Glomerular visceral epithelial cell (primary cell): Measurements from ENCODE around the gene ABCG5.

Experiments
- DNase-seq: peaks from one replicate; pipeline ENCODE4 v3.0.0-alpha.2; 2016; ENCODE audit errors: extremely low spot score

ABCG5 gene

GRCh38 chr2:43810452-43810851 is 28.2 kb downstream of the ABCG5 start:
- DNase-seq: no peak

GRCh38 chr2:43806719-43807031 is 32.0 kb downstream of the ABCG5 start:
- DNase-seq: no peak

- DNase-seq: no peak
These were observed 35.5 kb downstream of the ABCG5 start for GRCh38 chr2:43803113-43803512.

GRCh38 chr2:43802135-43802534 is 36.5 kb downstream of the ABCG5 start:
- no peak for DNase-seq

- no peak for DNase-seq
These were observed 37.7 kb downstream of the ABCG5 start for GRCh38 chr2:43800894-43801293.

- no peak for DNase-seq
These were observed 40.3 kb downstream of the ABCG5 start for GRCh38 chr2:43798300-43798699.

GRCh38 chr2:43796206-43796605 is 42.4 kb downstream of the ABCG5 start:
- no peak for DNase-seq

GRCh38 chr2:43794956-43795355 is 43.7 kb downstream of the ABCG5 start:
- DNase-seq: no peak

- peak; percentile 33 for DNase-seq
These were observed 46.0 kb downstream of the ABCG5 start for GRCh38 chr2:43792653-43793052.

GRCh38 chr2:43791035-43791765 is 47.4 kb downstream of the ABCG5 start:
- no peak for DNase-seq

- no peak for DNase-seq
These were observed 48.5 kb downstream of the ABCG5 start for GRCh38 chr2:43790147-43790546.

- DNase-seq: no peak
These were observed 50.0 kb downstream of the ABCG5 start for GRCh38 chr2:43788646-43789045.

- DNase-seq: no peak
These were observed 50.7 kb downstream of the ABCG5 start for GRCh38 chr2:43787895-43788294.

- DNase-seq: no peak
These were observed 60.4 kb downstream of the ABCG5 start for GRCh38 chr2:43778233-43778632.

- no peak for DNase-seq
These were observed 61.2 kb downstream of the ABCG5 start for GRCh38 chr2:43777306-43777926.

GRCh38 chr2:43776324-43776723 is 62.3 kb downstream of the ABCG5 start:
- no peak for DNase-seq

- DNase-seq: no peak
These were observed 64.0 kb downstream of the ABCG5 start for GRCh38 chr2:43774617-43775016.

GRCh38 chr2:43773876-43774613 is 64.6 kb downstream of the ABCG5 start, which contains the start of gene DYNC2LI1:
TSS of gene DYNC2LI1 (plus strand) at chr2:43774039. CDS start at chr2:43774139, 100 bp downstream.
- peak; percentile 82 for DNase-seq

- peak; percentile 54 for DNase-seq
These were observed 72.6 kb downstream of the ABCG5 start for GRCh38 chr2:43766006-43766405.

- DNase-seq: no peak
These were observed 74.4 kb downstream of the ABCG5 start for GRCh38 chr2:43764086-43764705.

- DNase-seq: peak; percentile 8
These were observed 75.5 kb downstream of the ABCG5 start for GRCh38 chr2:43763091-43763490.
